ENCODE results near the gene TGFB3.

DNA sequence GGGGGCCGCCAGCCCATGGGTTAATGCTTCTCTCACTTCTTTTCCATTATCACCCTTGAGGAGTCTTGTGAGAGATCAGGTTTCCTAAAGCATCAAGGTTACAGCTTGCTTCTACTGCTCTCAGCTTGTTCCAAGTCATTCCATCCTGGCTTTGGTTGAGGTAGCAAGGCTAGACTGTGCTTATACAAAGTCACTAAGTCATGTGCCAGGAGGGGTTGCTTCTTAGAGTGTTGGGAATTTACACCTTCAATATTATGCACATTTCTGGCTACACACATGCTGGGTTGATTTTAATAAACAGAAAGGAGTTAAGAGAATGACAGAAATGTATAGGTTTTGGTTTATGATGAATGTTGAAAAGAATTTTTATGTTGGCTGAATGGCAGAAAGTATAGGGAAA is 25.6 kb upstream of the TGFB3 start:
- TF ChIP-seq, protein P1, sequence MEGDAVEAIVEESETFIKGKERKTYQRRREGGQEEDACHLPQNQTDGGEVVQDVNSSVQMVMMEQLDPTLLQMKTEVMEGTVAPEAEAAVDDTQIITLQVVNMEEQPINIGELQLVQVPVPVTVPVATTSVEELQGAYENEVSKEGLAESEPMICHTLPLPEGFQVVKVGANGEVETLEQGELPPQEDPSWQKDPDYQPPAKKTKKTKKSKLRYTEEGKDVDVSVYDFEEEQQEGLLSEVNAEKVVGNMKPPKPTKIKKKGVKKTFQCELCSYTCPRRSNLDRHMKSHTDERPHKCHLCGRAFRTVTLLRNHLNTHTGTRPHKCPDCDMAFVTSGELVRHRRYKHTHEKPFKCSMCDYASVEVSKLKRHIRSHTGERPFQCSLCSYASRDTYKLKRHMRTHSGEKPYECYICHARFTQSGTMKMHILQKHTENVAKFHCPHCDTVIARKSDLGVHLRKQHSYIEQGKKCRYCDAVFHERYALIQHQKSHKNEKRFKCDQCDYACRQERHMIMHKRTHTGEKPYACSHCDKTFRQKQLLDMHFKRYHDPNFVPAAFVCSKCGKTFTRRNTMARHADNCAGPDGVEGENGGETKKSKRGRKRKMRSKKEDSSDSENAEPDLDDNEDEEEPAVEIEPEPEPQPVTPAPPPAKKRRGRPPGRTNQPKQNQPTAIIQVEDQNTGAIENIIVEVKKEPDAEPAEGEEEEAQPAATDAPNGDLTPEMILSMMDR (IDR thresholded peaks at IDR 0.05 in 2 of 3, conservative IDR thresholded peaks at IDR 0.05 in 1 of 3; ENCODE audit: borderline replicate concordance in 1 of 3, insufficient read depth in 1 of 3, low read depth in 2 of 3, low read length in 2 of 3) = no peak
- TF ChIP-seq POLR2A (IDR thresholded peaks at IDR 0.05; ENCODE audit: borderline replicate concordance, extremely low read depth, insufficient read depth, insufficient read length) = no peak
- TF ChIP-seq, protein P2, sequence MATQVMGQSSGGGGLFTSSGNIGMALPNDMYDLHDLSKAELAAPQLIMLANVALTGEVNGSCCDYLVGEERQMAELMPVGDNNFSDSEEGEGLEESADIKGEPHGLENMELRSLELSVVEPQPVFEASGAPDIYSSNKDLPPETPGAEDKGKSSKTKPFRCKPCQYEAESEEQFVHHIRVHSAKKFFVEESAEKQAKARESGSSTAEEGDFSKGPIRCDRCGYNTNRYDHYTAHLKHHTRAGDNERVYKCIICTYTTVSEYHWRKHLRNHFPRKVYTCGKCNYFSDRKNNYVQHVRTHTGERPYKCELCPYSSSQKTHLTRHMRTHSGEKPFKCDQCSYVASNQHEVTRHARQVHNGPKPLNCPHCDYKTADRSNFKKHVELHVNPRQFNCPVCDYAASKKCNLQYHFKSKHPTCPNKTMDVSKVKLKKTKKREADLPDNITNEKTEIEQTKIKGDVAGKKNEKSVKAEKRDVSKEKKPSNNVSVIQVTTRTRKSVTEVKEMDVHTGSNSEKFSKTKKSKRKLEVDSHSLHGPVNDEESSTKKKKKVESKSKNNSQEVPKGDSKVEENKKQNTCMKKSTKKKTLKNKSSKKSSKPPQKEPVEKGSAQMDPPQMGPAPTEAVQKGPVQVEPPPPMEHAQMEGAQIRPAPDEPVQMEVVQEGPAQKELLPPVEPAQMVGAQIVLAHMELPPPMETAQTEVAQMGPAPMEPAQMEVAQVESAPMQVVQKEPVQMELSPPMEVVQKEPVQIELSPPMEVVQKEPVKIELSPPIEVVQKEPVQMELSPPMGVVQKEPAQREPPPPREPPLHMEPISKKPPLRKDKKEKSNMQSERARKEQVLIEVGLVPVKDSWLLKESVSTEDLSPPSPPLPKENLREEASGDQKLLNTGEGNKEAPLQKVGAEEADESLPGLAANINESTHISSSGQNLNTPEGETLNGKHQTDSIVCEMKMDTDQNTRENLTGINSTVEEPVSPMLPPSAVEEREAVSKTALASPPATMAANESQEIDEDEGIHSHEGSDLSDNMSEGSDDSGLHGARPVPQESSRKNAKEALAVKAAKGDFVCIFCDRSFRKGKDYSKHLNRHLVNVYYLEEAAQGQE (IDR thresholded peaks at IDR 0.05; ENCODE audit: low read depth) = no peak
- no peak for TF ChIP-seq ZNF274 (IDR thresholded peaks at IDR 0.05; ENCODE audit: low read depth, low read length)
- no peak for TF ChIP-seq POLR2AphosphoS5 (IDR thresholded peaks at IDR 0.05; ENCODE audit: low read depth, low read length)
- no peak for TF ChIP-seq EZH2 (IDR thresholded peaks at IDR 0.05)
- no peak for TF ChIP-seq EGR1 (IDR thresholded peaks at IDR 0.05; ENCODE audit: low read depth)
- no peak for TF ChIP-seq RAD21 (IDR thresholded peaks at IDR 0.05; ENCODE audit: low read depth)
- TF ChIP-seq SIN3A (IDR thresholded peaks at IDR 0.05; ENCODE audit: low read depth) = no peak
- TF ChIP-seq CBX3 (IDR thresholded peaks at IDR 0.05; ENCODE audit: low read depth) = no peak
- no peak for TF ChIP-seq SRF (IDR thresholded peaks at IDR 0.05; ENCODE audit: low read depth)
- no peak for TF ChIP-seq CEBPB (IDR thresholded peaks at IDR 0.05; ENCODE audit: low read depth)
- no peak for TF ChIP-seq ZFX (IDR thresholded peaks at IDR 0.05)
- TF ChIP-seq, protein P3, sequence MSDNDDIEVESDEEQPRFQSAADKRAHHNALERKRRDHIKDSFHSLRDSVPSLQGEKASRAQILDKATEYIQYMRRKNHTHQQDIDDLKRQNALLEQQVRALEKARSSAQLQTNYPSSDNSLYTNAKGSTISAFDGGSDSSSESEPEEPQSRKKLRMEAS (IDR thresholded peaks at IDR 0.05) = no peak
